Lower leg skin (tissue), 4 donors: ENCODE data around the gene NIBAN1. TPM values are rescaled to one million over a fixed set of nuclear protein-coding genes. Genes with fewer than 3 reads are reported as not detected.

Source experiments
- DNase-seq, 2 donors: peaks; one replicate each; pipeline ENCODE4 v3.0.0-alpha.2; 2019; ENCODE audit warnings: low spot score in 2 of 2
- H3K4me3 ChIP-seq: fragments of 200-600 bp; sonication (generic); 2 replicates; pipeline ENCODE4 v1.5.1; 2017; ENCODE audit warnings: mild to moderate bottlenecking, low read depth; ENCODE audit not compliant: poor library complexity, severe bottlenecking
- POLR2A ChIP-seq, 2 donors: fragments of 450-650 bp; IDR thresholded peaks; one replicate each; pipeline ENCODE4 v1.6.1; 2016 to 2017; ENCODE audit warnings: antibody characterized with exemption in 2 of 2, mild to moderate bottlenecking in 1 of 2, moderate library complexity in 1 of 2
- WGBS, 2 donors: methylation state at CpG; one replicate each; pipeline ENCODE4 v1.1.5; 2018; 5-methylcytosine and 5-hydroxymethylcytosine counted together
- intact Hi-C: fragments of 100-400 bp; cut with DNase I; formaldehyde crosslinking; loops from one replicate; pipeline ENCODE4 v1.15.0; 2023; ENCODE audit warnings: low total_unique reads
- total RNA-seq, 4 donors: library from RNA; depleted of rRNA; stranded (reverse); fragments of >200 nt; gene quantifications; one replicate each; pipeline ENCODE4 v1.1.0, GENCODE V29; 2016
- TF ChIP-seq, protein P1 (sequence below), 3 donors: fragments of 450-650 bp; IDR thresholded peaks; one replicate each; pipeline ENCODE4 v1.5.1; 2016; ENCODE audit warnings: antibody characterized with exemption in 3 of 3, mild to moderate bottlenecking in 3 of 3, moderate library complexity in 2 of 3

NIBAN1 gene
- total RNA-seq, 4 donors from 2014 or later: 8.2 to 27.9 (median 13.6) TPM

GRCh38 chr1:184933944-184934343 lies 40.4 kb downstream of the NIBAN1 start:
- no peak overlapping the region for H3K4me3 ChIP-seq
- no peak for DNase-seq
- WGBS, 2 donors: 95 to 97% methylated on average over 2 of the region's 2 CpGs
- TF ChIP-seq, protein P1, sequence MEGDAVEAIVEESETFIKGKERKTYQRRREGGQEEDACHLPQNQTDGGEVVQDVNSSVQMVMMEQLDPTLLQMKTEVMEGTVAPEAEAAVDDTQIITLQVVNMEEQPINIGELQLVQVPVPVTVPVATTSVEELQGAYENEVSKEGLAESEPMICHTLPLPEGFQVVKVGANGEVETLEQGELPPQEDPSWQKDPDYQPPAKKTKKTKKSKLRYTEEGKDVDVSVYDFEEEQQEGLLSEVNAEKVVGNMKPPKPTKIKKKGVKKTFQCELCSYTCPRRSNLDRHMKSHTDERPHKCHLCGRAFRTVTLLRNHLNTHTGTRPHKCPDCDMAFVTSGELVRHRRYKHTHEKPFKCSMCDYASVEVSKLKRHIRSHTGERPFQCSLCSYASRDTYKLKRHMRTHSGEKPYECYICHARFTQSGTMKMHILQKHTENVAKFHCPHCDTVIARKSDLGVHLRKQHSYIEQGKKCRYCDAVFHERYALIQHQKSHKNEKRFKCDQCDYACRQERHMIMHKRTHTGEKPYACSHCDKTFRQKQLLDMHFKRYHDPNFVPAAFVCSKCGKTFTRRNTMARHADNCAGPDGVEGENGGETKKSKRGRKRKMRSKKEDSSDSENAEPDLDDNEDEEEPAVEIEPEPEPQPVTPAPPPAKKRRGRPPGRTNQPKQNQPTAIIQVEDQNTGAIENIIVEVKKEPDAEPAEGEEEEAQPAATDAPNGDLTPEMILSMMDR (IDR thresholded peaks at IDR 0.05): no peak
- TF ChIP-seq POLR2A (IDR thresholded peaks at IDR 0.05): no peak
- intact Hi-C loops: no loop called here

- 96 to 98% methylated on average over 7 of the region's 7 CpGs for WGBS, 2 donors
- intact Hi-C loops: no loop called here
These were observed 42.0 kb downstream of the NIBAN1 start for GRCh38 chr1:184932319-184932718.

DNA sequence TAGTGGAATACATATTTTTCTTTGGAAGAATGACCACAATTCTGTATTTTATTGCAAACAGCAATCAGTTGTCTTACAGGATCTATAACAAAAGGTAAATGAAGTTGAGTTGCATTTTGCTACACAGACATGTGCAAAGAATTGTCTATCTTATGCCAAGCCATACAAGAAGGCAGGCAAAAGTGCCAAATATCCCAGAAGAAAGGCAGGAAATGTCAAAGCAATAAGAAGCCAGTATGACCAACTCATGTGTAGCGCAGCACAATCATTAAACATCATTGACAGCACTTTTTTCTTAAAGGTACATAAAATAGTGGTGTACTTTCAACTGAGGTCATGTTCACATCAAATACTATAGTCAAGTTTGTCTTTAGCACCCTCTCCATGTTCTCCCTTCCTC lies 42.7 kb downstream of the NIBAN1 start:
- no peak for TF ChIP-seq POLR2A (IDR thresholded peaks at IDR 0.05)
- TF ChIP-seq, protein P1 (IDR thresholded peaks at IDR 0.05): no peak
- no peak overlapping the region for H3K4me3 ChIP-seq
- intact Hi-C loops: no loop called here
- DNase-seq: no peak
- 73 to 78% methylated on average over 1 of the region's 1 CpG for WGBS, 2 donors

More at GRCh38 chr1:184932319-184932718, 42.0 kb downstream of the NIBAN1 start:
- no peak overlapping the region for H3K4me3 ChIP-seq
- no peak for DNase-seq
- no peak for TF ChIP-seq POLR2A (IDR thresholded peaks at IDR 0.05)
- TF ChIP-seq, protein P1 (IDR thresholded peaks at IDR 0.05): no peak

- no peak overlapping the region for H3K4me3 ChIP-seq
- TF ChIP-seq POLR2A (IDR thresholded peaks at IDR 0.05): no peak
- TF ChIP-seq, protein P1 (IDR thresholded peaks at IDR 0.05): no peak
- intact Hi-C loops: no loop called here
- no peak for DNase-seq
- 87 to 89% methylated on average over 3 of the region's 3 CpGs for WGBS, 2 donors
These were observed 43.7 kb downstream of the NIBAN1 start for GRCh38 chr1:184930645-184931044.

DNA sequence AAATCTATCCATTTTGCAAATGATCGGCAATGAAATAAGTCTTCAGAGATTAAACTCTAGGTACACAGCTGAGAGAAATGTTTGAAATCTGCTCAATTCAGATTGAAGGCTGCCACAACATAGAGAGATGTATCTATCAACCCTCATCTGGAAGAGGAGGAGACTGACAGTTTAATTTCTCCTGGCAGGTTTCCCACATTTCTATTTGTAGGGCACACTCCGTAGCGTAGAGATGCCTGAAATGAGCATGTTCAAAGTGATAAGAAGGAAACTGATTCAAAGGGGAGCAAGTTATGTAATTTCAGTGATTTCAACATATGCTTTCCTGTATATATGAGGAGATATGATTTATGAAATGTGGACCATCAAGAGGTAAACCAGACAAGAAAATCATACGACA lies 44.1 kb downstream of the NIBAN1 start:
- no peak for DNase-seq
- intact Hi-C loops: no loop called here
- TF ChIP-seq POLR2A (IDR thresholded peaks at IDR 0.05): no peak
- TF ChIP-seq, protein P1 (IDR thresholded peaks at IDR 0.05): no peak
- WGBS, 2 donors: 51 to 60% methylated on average over 4 of the region's 4 CpGs
- H3K4me3 ChIP-seq: no peak overlapping the region

DNA sequence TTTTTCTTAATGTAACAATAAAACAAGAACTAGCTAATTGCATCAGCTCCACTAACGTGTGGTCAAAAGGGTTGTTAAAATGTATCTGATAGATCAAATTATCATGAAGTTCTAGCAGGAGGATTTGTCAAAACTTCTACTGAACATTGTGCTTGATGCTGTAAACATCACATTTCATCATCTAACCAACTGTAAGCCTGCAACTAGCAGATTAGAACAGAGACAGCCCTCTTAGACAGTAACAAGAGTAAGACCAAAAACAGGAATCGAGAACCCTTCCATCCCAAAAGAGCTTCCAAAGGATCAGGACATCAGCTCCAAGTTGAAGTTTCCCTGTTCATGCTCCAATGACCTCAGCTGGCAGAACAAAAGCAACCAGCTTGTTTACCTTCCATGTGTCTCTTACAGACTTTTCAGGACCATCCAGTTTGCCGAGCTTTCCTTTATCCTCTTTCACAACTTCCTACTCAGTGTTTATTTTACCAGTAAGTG lies 44.6 kb downstream of the NIBAN1 start:
- 64 to 66% methylated on average over 3 of the region's 3 CpGs for WGBS, 2 donors
- DNase-seq: no peak
- intact Hi-C loops: no loop called here
- H3K4me3 ChIP-seq: no peak overlapping the region
- TF ChIP-seq, protein P1 (IDR thresholded peaks at IDR 0.05): no peak
- no peak for TF ChIP-seq POLR2A (IDR thresholded peaks at IDR 0.05)
